H1 (cell line): ENCODE results near the gene GNAI1. TPM values are rescaled to one million over a fixed set of nuclear protein-coding genes. Genes with fewer than 3 reads are reported as not detected.

Experiments used
- CTCF ChIA-PET: fragments of 300-600 bp; sonication (Branson Sonifier 250); formaldehyde crosslinking; loops from one replicate; lab custom pipeline; 2021; ENCODE audit not compliant: partially characterized antibody; lab: Charles Lee
- POLR2A ChIA-PET: fragments of 300-600 bp; sonication (Branson Sonifier 250); formaldehyde crosslinking; loops from one replicate; lab custom pipeline; 2021; ENCODE audit warnings: inconsistent platforms; ENCODE audit not compliant: partially characterized antibody; lab: Charles Lee
- DNase-seq, 2 experiments: peaks; one replicate each; pipeline versions ENCODE4 v3.0.0 to v3.0.0-alpha.2; 2010 to 2022; ENCODE audit warnings: low spot score in 2 of 2, low read depth in 1 of 2, mixed read lengths in 1 of 2
- FAIRE-seq: peaks from 2 replicates; lab custom pipeline; 2011; peaks lifted over from hg19 to GRCh38; lab: Jason Lieb, UNC
- H2AFZ ChIP-seq: 2 replicates; pipeline ENCODE4 v1.8.1; 2012; ENCODE audit warnings: low read length, inconsistent platforms
- H2AK5ac ChIP-seq: 2 replicates; pipeline ENCODE4 v1.6.1; 2013; ENCODE audit warnings: low read depth, low read length
- H2BK120ac ChIP-seq: replicated peaks from 2 replicates; pipeline ENCODE3; 2013; ENCODE audit warnings: low read depth, low read length, inconsistent platforms
- H2BK12ac ChIP-seq: 2 replicates; pipeline ENCODE4 v1.6.1; 2013; ENCODE audit warnings: low read depth, low read length
- H2BK15ac ChIP-seq: 2 replicates; pipeline ENCODE4 v1.6.1; 2013; ENCODE audit warnings: low read length
- H2BK20ac ChIP-seq: 2 replicates; pipeline ENCODE4 v1.6.1; 2013; ENCODE audit warnings: low read length
- H2BK5ac ChIP-seq: 2 replicates; pipeline ENCODE4 v1.6.1; 2013; ENCODE audit warnings: low read depth, low read length
- H3K14ac ChIP-seq: 2 replicates; pipeline ENCODE4 v1.6.1; 2013; ENCODE audit warnings: inconsistent platforms; ENCODE audit not compliant: insufficient read length
- H3K18ac ChIP-seq: 2 replicates; pipeline ENCODE4 v1.6.1; 2013; ENCODE audit warnings: low read length; ENCODE audit errors: extremely low read depth
- H3K23ac ChIP-seq: 2 replicates; pipeline ENCODE4 v1.6.1; 2013; ENCODE audit warnings: inconsistent platforms; ENCODE audit not compliant: insufficient read length
- H3K23me2 ChIP-seq: 2 replicates; pipeline ENCODE4 v1.6.1; 2013; ENCODE audit warnings: low read depth, low read length
- H3K27ac ChIP-seq: 2 replicates; pipeline ENCODE4 v1.6.1; 2011; ENCODE audit warnings: low read depth, low read length, inconsistent platforms
- H3K27me3 ChIP-seq, 4 experiments: replicated peaks in 1 of 4; 1 replicate in 1 of 4; 2 replicates in 3 of 4; pipeline versions ENCODE4 v1.6.1 to v1.8.1; 2011 to 2013; ENCODE audit warnings: low read length in 3 of 4, mild to moderate bottlenecking in 3 of 4, inconsistent platforms in 2 of 4, mixed read lengths in 2 of 4, moderate library complexity in 1 of 4; ENCODE audit not compliant: control insufficient read depth in 3 of 4, insufficient read depth in 3 of 4; ENCODE audit errors: extremely low read depth in 1 of 4
- H3K36me3 ChIP-seq, 4 experiments: 2 replicates each; pipeline versions ENCODE4 v1.6.1 to v1.8.1; 2011 to 2013; ENCODE audit warnings: mild to moderate bottlenecking in 4 of 4, low read length in 3 of 4, moderate library complexity in 2 of 4, control low read depth in 1 of 4, inconsistent platforms in 1 of 4; ENCODE audit not compliant: insufficient read depth in 4 of 4, control insufficient read depth in 2 of 4
- H3K4ac ChIP-seq: replicated peaks from 2 replicates; pipeline ENCODE3; 2013; ENCODE audit warnings: low read length, low read depth, mixed read lengths, inconsistent platforms; ENCODE audit not compliant: insufficient read length
- H3K4me1 ChIP-seq, 4 experiments: replicated peaks in 1 of 4; 1 replicate in 1 of 4; 2 replicates in 3 of 4; pipeline versions ENCODE4 v1.6.1 to v1.8.1; 2011 to 2013; ENCODE audit warnings: low read length in 3 of 4, inconsistent platforms in 2 of 4, mixed read lengths in 1 of 4; ENCODE audit not compliant: insufficient read depth in 4 of 4, control insufficient read depth in 3 of 4
- H3K4me2 ChIP-seq, 2 experiments: 2 replicates each; pipeline versions ENCODE4 v1.6.1 to v1.8.1; 2011 to 2013; ENCODE audit warnings: low read depth in 2 of 2, low read length in 2 of 2, control low read depth in 1 of 2, inconsistent platforms in 1 of 2, mild to moderate bottlenecking in 1 of 2; ENCODE audit not compliant: insufficient read depth in 1 of 2
- H3K4me3 ChIP-seq, 4 experiments: fragments of 200-600, 300-600 bp in 1 of 4; sonication (generic), shearing (Covaris generic), sonication (Bioruptor Twin) in 1 of 4; 2 replicates each; pipeline versions ENCODE4 v1.5.1 to v1.8.1; 2011 to 2016; ENCODE audit warnings: low read length in 4 of 4, low read depth in 3 of 4, control low read depth in 2 of 4, inconsistent platforms in 2 of 4, mild to moderate bottlenecking in 2 of 4, mixed read lengths in 1 of 4, moderate library complexity in 1 of 4; ENCODE audit not compliant: insufficient read depth in 2 of 4; ENCODE audit errors: extremely low read depth in 1 of 4
- H3K56ac ChIP-seq: replicated peaks from 2 replicates; pipeline ENCODE3; 2013; ENCODE audit warnings: low read depth, mild to moderate bottlenecking, mixed read lengths, low read length, inconsistent platforms; ENCODE audit not compliant: insufficient read length
- H3K79me1 ChIP-seq: 2 replicates; pipeline ENCODE4 v1.6.1; 2013; ENCODE audit warnings: low read depth, low read length, control low read depth
- H3K79me2 ChIP-seq, 2 experiments: 2 replicates each; pipeline versions ENCODE4 v1.6.1 to v1.8.1; 2012 to 2013; ENCODE audit warnings: low read length in 2 of 2, mild to moderate bottlenecking in 2 of 2, inconsistent platforms in 1 of 2; ENCODE audit not compliant: insufficient read depth in 2 of 2, control insufficient read depth in 1 of 2
- H3K9ac ChIP-seq, 4 experiments: replicated peaks in 1 of 4; 1 replicate in 1 of 4; 2 replicates in 3 of 4; pipeline versions ENCODE4 v1.6.1 to v1.8.1; 2011 to 2013; ENCODE audit warnings: low read depth in 3 of 4, low read length in 3 of 4, control low read depth in 2 of 4, mild to moderate bottlenecking in 2 of 4, moderate library complexity in 2 of 4, inconsistent platforms in 1 of 4; ENCODE audit errors: extremely low read depth in 1 of 4
- H3K9me3 ChIP-seq, 2 experiments: 2 replicates each; pipeline versions ENCODE4 v1.6.1 to v1.8.1; 2012 to 2013; ENCODE audit warnings: mild to moderate bottlenecking in 2 of 2, moderate library complexity in 2 of 2, control low read depth in 1 of 2, inconsistent platforms in 1 of 2, low read depth in 1 of 2, low read length in 1 of 2, mixed read lengths in 1 of 2; ENCODE audit not compliant: insufficient read depth in 2 of 2
- H4K20me1 ChIP-seq, 2 experiments: replicated peaks in 1 of 2; 2 replicates each; pipeline versions ENCODE3 to v1.8.1; 2011 to 2013; ENCODE audit warnings: inconsistent platforms in 2 of 2, low read length in 2 of 2, mild to moderate bottlenecking in 1 of 2; ENCODE audit not compliant: insufficient read depth in 2 of 2, control insufficient read depth in 1 of 2
- H4K5ac ChIP-seq: 2 replicates; pipeline ENCODE4 v1.6.1; 2013; ENCODE audit warnings: low read length, low read depth, mixed read lengths, inconsistent platforms; ENCODE audit not compliant: insufficient read length
- H4K8ac ChIP-seq: 2 replicates; pipeline ENCODE4 v1.8.0; 2013; ENCODE audit warnings: mild to moderate bottlenecking, moderate library complexity, low read length, inconsistent platforms; ENCODE audit not compliant: insufficient read depth; ENCODE audit errors: extremely low read depth
- H4K91ac ChIP-seq: replicated peaks from 2 replicates; pipeline ENCODE3; 2013; ENCODE audit warnings: low read length, mixed read lengths, inconsistent platforms; ENCODE audit not compliant: insufficient read length
- ATF2 ChIP-seq: IDR thresholded peaks from 2 replicates; pipeline ENCODE4 v1.6.1; 2012; ENCODE audit warnings: low read length, inconsistent platforms
- CEBPB ChIP-seq: IDR thresholded peaks from 2 replicates; pipeline ENCODE4 v1.6.1; 2012; ENCODE audit warnings: low read depth, low read length
- CTCF ChIP-seq, 3 experiments: IDR thresholded peaks; 1 replicate in 2 of 3; 2 replicates in 1 of 3; pipeline versions ENCODE4 v1.5.1 to v1.6.1; 2011; ENCODE audit warnings: low read length in 3 of 3, mild to moderate bottlenecking in 3 of 3, inconsistent platforms in 2 of 3, low read depth in 1 of 3, moderate library complexity in 1 of 3; ENCODE audit not compliant: insufficient read depth in 1 of 3; ENCODE audit errors: control extremely low read depth in 1 of 3
- EZH2 ChIP-seq: fragments of 200-600 bp; sonication (generic); IDR thresholded peaks from 2 replicates; pipeline ENCODE4 v1.7.1; 2012; ENCODE audit warnings: low read depth, mild to moderate bottlenecking, moderate library complexity, low read length, inconsistent platforms; ENCODE audit not compliant: severe bottlenecking
- RAD21 ChIP-seq, 2 experiments: IDR thresholded peaks in 1 of 2; conservative IDR thresholded peaks in 1 of 2; 2 replicates each; pipeline ENCODE4 v1.6.1; 2011; ENCODE audit warnings: low read depth in 2 of 2, low read length in 2 of 2, improper control_type of control experiment in 1 of 2, inconsistent platforms in 1 of 2, mild to moderate bottlenecking in 1 of 2, moderate library complexity in 1 of 2
- YY1 ChIP-seq: IDR thresholded peaks from 2 replicates; pipeline ENCODE4 v1.6.1; 2011; ENCODE audit warnings: low read depth, mild to moderate bottlenecking, low read length
- WGBS, 2 experiments: shearing (Covaris generic) in 1 of 2; methylation state at CpG; one replicate each; pipeline versions ENCODE4 v1.1.6 to v1.1.7; 2013 to 2015; ENCODE audit warnings: low lambda C conversion rate in 2 of 2, mixed read lengths in 2 of 2, inconsistent platforms in 1 of 2, low coverage in 1 of 2, missing lambda C conversion rate in 1 of 2; ENCODE audit not compliant: insufficient replicate concordance in 2 of 2, insufficient coverage in 1 of 2, insufficient read length in 1 of 2; ENCODE audit errors: extremely low coverage in 1 of 2, missing lambda C conversion rate in 1 of 2; 5-methylcytosine and 5-hydroxymethylcytosine counted together
- polyA plus RNA-seq, 7 experiments: library from polyadenylated mRNA; depleted of rRNA in 3 of 7; stranded (reverse) in 5 of 7; unstranded in 2 of 7; fragments of >200 nt in 5 of 7; fragments of 200-250 nt in 2 of 7; gene quantifications; 1 replicate in 5 of 7; 2 replicates in 1 of 7; 4 replicates in 1 of 7; pipeline versions ENCODE4 v1.2.1 to v1.2.3, GENCODE V29; 2011 to 2013; ENCODE audit warnings: missing spikeins in 2 of 7, mixed read lengths in 2 of 7
- total RNA-seq: library from RNA; stranded (reverse); fragmentation: NEBNext Ultra II Directional; extraction: Animal tissue kit (Norgen Biotek cat#: 25700); gene quantifications from 2 replicates; pipeline ENCODE4 v1.2.1, GENCODE V29; 2021

GNAI1 gene
- total and polyA plus RNA-seq, 2 of the 8 experiments (the other 6 are each of a cell fraction or from before 2014, with no cell fraction given) = 8.0 to 29.5 TPM

GRCh38 chr7:80098795-80099194, 35.8 kb upstream of the GNAI1 start:
- Histone ChIP-seq H3K9ac (no peak overlapping the region), H3K4me3 (no peak overlapping the region), H3K27me3 (no peaks in the 10 kb centered on the region), H2AK5ac (no peak overlapping the region), H3K79me1 (no peaks in the 10 kb centered on the region), H2AFZ (peak overlapping the region; percentile 75), H2BK5ac (no peak overlapping the region), H2BK15ac (no peak overlapping the region), H3K9me3 (no peaks in the 10 kb centered on the region), H2BK20ac (no peak overlapping the region), H3K4me1 (no peaks in the 10 kb centered on the region), H3K23ac (no peak overlapping the region), H4K20me1 (no peaks in the 10 kb centered on the region), H3K79me2 (no peaks in the 10 kb centered on the region), H4K91ac (no peak overlapping the region), H4K8ac (no peak overlapping the region), H3K27ac (no peak overlapping the region), H4K5ac (no peak overlapping the region), H3K36me3 (no peaks in the 10 kb centered on the region), H3K56ac (no peak overlapping the region), H3K23me2 (no peaks in the 10 kb centered on the region), H2BK120ac (no peak overlapping the region), H3K14ac (no peak overlapping the region), H3K18ac (no peak overlapping the region), H2BK12ac (no peak overlapping the region), H3K4ac (no peak overlapping the region), H3K4me2 (no peak overlapping the region)
- FAIRE-seq (peak; percentile 70), DNase-seq (no peak)
- WGBS, 2 experiments = 90% methylated on average over 6 of the region's 6 CpGs; no CpG with 5 or more reads in 1 of the 2 experiments
- ChIA-PET CTCF (interaction anchor here (0.6 to 2.1 kb wide), 25 partner anchors 9 to 326 kb away, joined by 3 to 14 read pairs (median 4); no protein-coding TSS in a partner anchor), POLR2A (interaction anchor here (2.0 kb wide), 1 partner anchor 10 kb away, joined by 7 read pairs; no protein-coding TSS in a partner anchor)
- TF ChIP-seq YY1 = peak; percentile 60; the same call in 1 of the 2 replicates
- no peak for TF ChIP-seq EZH2
- peak; percentile 17 to 21; a peak in 3 of 4 replicates for TF ChIP-seq RAD21 (IDR thresholded peaks at IDR 0.05 in 1 of 2, conservative IDR thresholded peaks at IDR 0.05 in 1 of 2; ENCODE audit: low read depth in 2 of 2, low read length in 2 of 2)
- TF ChIP-seq ATF2 = no peak
- TF ChIP-seq CEBPB = peak; percentile 73
- peak in 2 of 3 experiments; percentile 28 to 57; a peak in 2 of 4 replicates for TF ChIP-seq CTCF (IDR thresholded peaks at IDR 0.05; ENCODE audit: control extremely low read depth in 1 of 3, insufficient read depth in 1 of 3, low read depth in 1 of 3, low read length in 3 of 3)
